ENCODE data around the gene WIZ.

DNA sequence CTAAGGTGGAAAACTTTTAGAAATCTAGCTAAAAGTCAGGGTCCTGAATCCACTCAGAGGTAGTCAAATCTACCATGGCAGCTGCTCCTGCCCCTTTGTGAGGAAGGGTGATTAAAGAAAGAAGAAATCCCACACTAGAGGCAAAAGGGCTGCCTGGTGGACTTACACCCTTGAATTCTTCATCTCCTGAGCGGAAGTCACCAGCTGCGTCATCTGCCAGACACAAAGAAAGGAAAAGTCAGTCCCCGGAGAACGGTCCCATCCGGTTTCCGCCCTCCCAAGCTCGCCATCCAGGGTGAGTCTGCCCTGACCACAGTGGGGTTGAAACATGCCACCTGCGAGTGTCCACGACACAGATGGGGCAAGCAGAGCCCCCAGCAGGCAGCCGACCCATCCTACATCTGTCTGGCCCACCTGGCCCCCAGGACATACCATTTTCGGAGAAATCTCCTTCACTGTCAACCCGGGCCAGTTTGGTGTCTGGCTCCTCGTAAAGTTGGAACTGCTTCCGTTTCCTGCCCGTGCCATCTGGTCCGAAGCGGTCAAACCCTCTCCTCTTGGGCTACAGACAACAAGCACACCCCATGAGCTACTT is 77.9 kb downstream of the WIZ start:
- TF ChIP-seq ZBTB7A (IDR thresholded peaks at IDR 0.05; ENCODE audit: low read depth) (no peak), YY1 (IDR thresholded peaks at IDR 0.05; ENCODE audit: low read depth) (no peak)
